ENCODE measurements around the gene PITPNC1. TPM values are rescaled to one million over a fixed set of nuclear protein-coding genes. Genes with fewer than 3 reads are reported as not detected.
A peak's percentile ranks its signal among the peaks of the same experiment; 100 is the strongest.
"Not testable (repeated sequence)": the region's sequence is repeated elsewhere in the genome, so short reads cannot be mapped to it uniquely, and the experiment has no call there.

The PITPNC1 gene
- total RNA-seq, 1 experiment from 2014 or later: 23.1 TPM

GRCh38 chr17:67421869-67422273, 44.8 kb downstream of the PITPNC1 start:
- Histone ChIP-seq H3K9me2 (replicated peaks; ENCODE audit: low read length) (no peaks in the 10 kb centered on the region), H3K9ac (ENCODE audit: low read length) (peak overlapping the region; percentile 80), H3K27me3 (ENCODE audit: low read length) (no peaks in the 10 kb centered on the region), H3K27ac (ENCODE audit: low read length) (peak overlapping the region; percentile 96), H3K4me3 (ENCODE audit: low read length) (no peak overlapping the region), H3K9me3 (ENCODE audit: low read length) (no peaks in the 10 kb centered on the region), H3F3A (ENCODE audit: low read length, unreplicated experiment) (no peaks in the 10 kb centered on the region), H3K4me2 (ENCODE audit: low read length) (peak overlapping the region; percentile 40), H3K79me2 (ENCODE audit: low read length) (peaks cover 9% of the 10 kb centered on the region), H2AFZ (ENCODE audit: low read length) (no peak overlapping the region), H4K20me1 (ENCODE audit: low read length) (no peaks in the 10 kb centered on the region), H3K4me1 (ENCODE audit: insufficient read depth, low read length) (peaks cover 29% of the 10 kb centered on the region), H3K36me3 (ENCODE audit: low read depth, low read length) (no peaks in the 10 kb centered on the region)
- BruUV-seq (replicated peaks): no TSS peak
- peak; percentile 100 for DNase-seq
- intact Hi-C loops (cut with micrococcal nuclease): loop anchor here (1.0 to 5.0 kb wide), 6 partner anchors 9 to 81 kb away; partner anchors contain the start of gene PITPNC1
- peak; percentile 97 for ATAC-seq
- ChIA-PET POLR2A (ENCODE audit: unreplicated experiment) (interaction anchor here (1.0 kb wide), 1 partner anchor 19 kb away, joined by 11 read pairs; no protein-coding TSS in a partner anchor), CTCF (interaction anchor here (0.7 to 1.2 kb wide), 2 partner anchors 48 to 54 kb away, joined by 3 to 5 read pairs; no protein-coding TSS in a partner anchor)
- TF ChIP-seq EZH2 (IDR thresholded peaks at IDR 0.05; ENCODE audit: low read length, unreplicated experiment): no peak
- no peak for TF ChIP-seq EZH2phosphoT487 (IDR thresholded peaks at IDR 0.05; ENCODE audit: borderline replicate concordance, low read length)
- TF ChIP-seq, protein P1, sequence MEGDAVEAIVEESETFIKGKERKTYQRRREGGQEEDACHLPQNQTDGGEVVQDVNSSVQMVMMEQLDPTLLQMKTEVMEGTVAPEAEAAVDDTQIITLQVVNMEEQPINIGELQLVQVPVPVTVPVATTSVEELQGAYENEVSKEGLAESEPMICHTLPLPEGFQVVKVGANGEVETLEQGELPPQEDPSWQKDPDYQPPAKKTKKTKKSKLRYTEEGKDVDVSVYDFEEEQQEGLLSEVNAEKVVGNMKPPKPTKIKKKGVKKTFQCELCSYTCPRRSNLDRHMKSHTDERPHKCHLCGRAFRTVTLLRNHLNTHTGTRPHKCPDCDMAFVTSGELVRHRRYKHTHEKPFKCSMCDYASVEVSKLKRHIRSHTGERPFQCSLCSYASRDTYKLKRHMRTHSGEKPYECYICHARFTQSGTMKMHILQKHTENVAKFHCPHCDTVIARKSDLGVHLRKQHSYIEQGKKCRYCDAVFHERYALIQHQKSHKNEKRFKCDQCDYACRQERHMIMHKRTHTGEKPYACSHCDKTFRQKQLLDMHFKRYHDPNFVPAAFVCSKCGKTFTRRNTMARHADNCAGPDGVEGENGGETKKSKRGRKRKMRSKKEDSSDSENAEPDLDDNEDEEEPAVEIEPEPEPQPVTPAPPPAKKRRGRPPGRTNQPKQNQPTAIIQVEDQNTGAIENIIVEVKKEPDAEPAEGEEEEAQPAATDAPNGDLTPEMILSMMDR (conservative IDR thresholded peaks at IDR 0.05; ENCODE audit: low read depth, low read length): no peak

GRCh38 chr17:67422296-67422695, 45.2 kb downstream of the PITPNC1 start:
- BruUV-seq (replicated peaks): TSS peak; percentile 65
- DNase-seq; H3K4me3 ChIP-seq (ENCODE audit: low read length); H4K20me1 ChIP-seq (ENCODE audit: low read length); H2AFZ ChIP-seq (ENCODE audit: low read length); H3F3A ChIP-seq (ENCODE audit: low read length, unreplicated experiment); H3K9me2 ChIP-seq (replicated peaks; ENCODE audit: low read length); H3K36me3 ChIP-seq (ENCODE audit: low read depth, low read length); H3K79me2 ChIP-seq (ENCODE audit: low read length); H3K27me3 ChIP-seq (ENCODE audit: low read length); H3K9me3 ChIP-seq (ENCODE audit: low read length): not testable (repeated sequence)
- H3K9ac ChIP-seq (ENCODE audit: low read length): peak overlapping the region; percentile 80
- ChIA-PET CTCF (interaction anchor here (0.7 kb wide), 1 partner anchor 53 kb away, joined by 5 read pairs; no protein-coding TSS in a partner anchor), POLR2A (ENCODE audit: unreplicated experiment) (interaction anchor here (1.0 kb wide), 1 partner anchor 19 kb away, joined by 11 read pairs; no protein-coding TSS in a partner anchor)
- intact Hi-C loops (cut with micrococcal nuclease): loop anchor here (1.0 to 5.0 kb wide), 5 partner anchors 9 to 53 kb away; partner anchors contain the start of gene PITPNC1
- peak overlapping the region; percentile 40 for H3K4me2 ChIP-seq (ENCODE audit: low read length)
- H3K27ac ChIP-seq (ENCODE audit: low read length): peak overlapping the region; percentile 96
- peak; percentile 20 for ATAC-seq
- peaks cover 29% of the 10 kb centered on the region for H3K4me1 ChIP-seq (ENCODE audit: insufficient read depth, low read length)

GRCh38 chr17:67422897-67423296, 45.8 kb downstream of the PITPNC1 start:
- Histone ChIP-seq H2AFZ (ENCODE audit: low read length) (no peak overlapping the region), H3K9ac (ENCODE audit: low read length) (peak overlapping the region; percentile 80), H3K27ac (ENCODE audit: low read length) (peak overlapping the region; percentile 96), H3K4me3 (ENCODE audit: low read length) (no peak overlapping the region), H3K9me2 (replicated peaks; ENCODE audit: low read length) (no peaks in the 10 kb centered on the region), H4K20me1 (ENCODE audit: low read length) (no peaks in the 10 kb centered on the region), H3K9me3 (ENCODE audit: low read length) (no peaks in the 10 kb centered on the region), H3F3A (ENCODE audit: low read length, unreplicated experiment) (no peaks in the 10 kb centered on the region), H3K4me1 (ENCODE audit: insufficient read depth, low read length) (peaks cover 29% of the 10 kb centered on the region), H3K4me2 (ENCODE audit: low read length) (peak overlapping the region; percentile 40), H3K27me3 (ENCODE audit: low read length) (no peaks in the 10 kb centered on the region), H3K79me2 (ENCODE audit: low read length) (peaks cover 9% of the 10 kb centered on the region), H3K36me3 (ENCODE audit: low read depth, low read length) (no peaks in the 10 kb centered on the region)
- intact Hi-C loops (cut with micrococcal nuclease): loop anchor here (1.0 to 5.0 kb wide), 5 partner anchors 8 to 52 kb away; partner anchors contain the start of gene PITPNC1
- DNase-seq (no peak), ATAC-seq (no peak)
- CTCF ChIA-PET: no interaction called here
- POLR2A ChIA-PET (ENCODE audit: unreplicated experiment): no interaction called here
- BruUV-seq (replicated peaks): no TSS peak
- TF ChIP-seq EZH2phosphoT487 (IDR thresholded peaks at IDR 0.05; ENCODE audit: borderline replicate concordance, low read length): no peak
- TF ChIP-seq, protein P1 (conservative IDR thresholded peaks at IDR 0.05; ENCODE audit: low read depth, low read length): no peak
- no peak for TF ChIP-seq EZH2 (IDR thresholded peaks at IDR 0.05; ENCODE audit: low read length, unreplicated experiment)

All from PC-3 (cell line).